Immature natural killer cell (primary cell): ENCODE measurements around the gene PIM2. TPM values are rescaled to one million over a fixed set of nuclear protein-coding genes. Genes with fewer than 3 reads are reported as not detected.

Source experiments
- DNase-seq, 3 donors: peaks; one replicate each; pipeline ENCODE4 v3.0.0; 2022; ENCODE audit warnings: mixed read lengths in 1 of 3
- H3K27ac Mint-ChIP-seq, 6 donors: one replicate each; pipeline ENCODE4 v1.8.0; 2020; ENCODE audit warnings: mixed read lengths in 6 of 6, mild to moderate bottlenecking in 5 of 6, inconsistent platforms in 4 of 6, moderate library complexity in 3 of 6
- H3K27me3 Mint-ChIP-seq, 3 donors: one replicate each; pipeline ENCODE4 v1.8.0; 2020 to 2021; ENCODE audit warnings: low read depth in 3 of 3, mild to moderate bottlenecking in 3 of 3, mixed read lengths in 3 of 3, moderate library complexity in 3 of 3, inconsistent platforms in 1 of 3
- H3K36me3 Mint-ChIP-seq, 3 donors: one replicate each; pipeline ENCODE4 v1.8.0; 2020; ENCODE audit warnings: mixed read lengths in 3 of 3, inconsistent platforms in 2 of 3, mild to moderate bottlenecking in 2 of 3
- H3K4me1 Mint-ChIP-seq, 2 donors: one replicate each; pipeline ENCODE4 v1.8.0; 2020; ENCODE audit warnings: inconsistent platforms in 2 of 2, mild to moderate bottlenecking in 2 of 2, mixed read lengths in 2 of 2, moderate library complexity in 1 of 2
- H3K4me3 Mint-ChIP-seq, 5 donors: one replicate each; pipeline ENCODE4 v1.8.0; 2020; ENCODE audit warnings: mild to moderate bottlenecking in 5 of 5, mixed read lengths in 5 of 5, inconsistent platforms in 3 of 5, moderate library complexity in 3 of 5
- H3K9me3 Mint-ChIP-seq, 6 donors: one replicate each; pipeline ENCODE4 v1.8.0; 2020; ENCODE audit warnings: mild to moderate bottlenecking in 6 of 6, mixed read lengths in 6 of 6, inconsistent platforms in 4 of 6, moderate library complexity in 3 of 6
- polyA plus RNA-seq, 3 donors: library from polyadenylated mRNA; unstranded; fragments of 300-500 nt; fragmentation: Illumina TruSeq; gene quantifications; one replicate each; pipeline ENCODE4 v1.2.3, GENCODE V29; 2021

Gene PIM2
- polyA plus RNA-seq, 3 donors from 2014 or later: 86.0 to 158 (median 146) TPM

DNA sequence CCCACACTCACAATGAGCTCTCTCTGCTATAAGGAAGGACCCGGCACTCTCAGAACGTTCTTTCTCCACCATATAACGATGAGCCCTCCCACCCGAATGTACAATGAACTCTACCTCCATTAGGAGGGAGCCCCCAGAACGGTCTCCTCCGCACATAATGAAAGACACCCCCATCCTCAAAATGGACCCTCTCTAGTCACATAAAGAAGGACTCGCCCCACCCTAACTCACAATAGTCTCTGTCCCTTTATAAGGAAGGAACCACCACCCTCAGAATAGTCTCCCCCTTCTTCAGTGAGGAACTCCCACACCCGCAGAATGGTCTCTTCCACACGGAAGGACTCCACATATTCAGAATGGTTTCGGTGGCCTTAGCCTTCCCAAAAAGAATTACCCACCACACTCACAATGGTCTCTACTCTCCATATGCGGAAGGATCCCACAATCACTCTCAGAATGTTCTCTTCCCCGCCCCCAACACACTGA, 7.9 kb downstream of the PIM2 start:
- no peak for DNase-seq
- H3K4me3 Mint-ChIP-seq: peak overlapping the region; percentile 89 to 94 (median 93)
- H3K9me3 Mint-ChIP-seq: peaks cover 0 to 2% (median 0%) of the 10 kb centered on the region in 6 donors
- peaks cover 13 to 27% (median 17%) of the 10 kb centered on the region in 3 donors for H3K27me3 Mint-ChIP-seq
- peaks cover 39 to 42% of the 10 kb centered on the region in 2 donors for H3K4me1 Mint-ChIP-seq
- peaks cover 0 to 14% (median 0%) of the 10 kb centered on the region in 3 donors for H3K36me3 Mint-ChIP-seq
- H3K27ac Mint-ChIP-seq: peak overlapping the region; percentile 93 to 97 (median 96)

DNA sequence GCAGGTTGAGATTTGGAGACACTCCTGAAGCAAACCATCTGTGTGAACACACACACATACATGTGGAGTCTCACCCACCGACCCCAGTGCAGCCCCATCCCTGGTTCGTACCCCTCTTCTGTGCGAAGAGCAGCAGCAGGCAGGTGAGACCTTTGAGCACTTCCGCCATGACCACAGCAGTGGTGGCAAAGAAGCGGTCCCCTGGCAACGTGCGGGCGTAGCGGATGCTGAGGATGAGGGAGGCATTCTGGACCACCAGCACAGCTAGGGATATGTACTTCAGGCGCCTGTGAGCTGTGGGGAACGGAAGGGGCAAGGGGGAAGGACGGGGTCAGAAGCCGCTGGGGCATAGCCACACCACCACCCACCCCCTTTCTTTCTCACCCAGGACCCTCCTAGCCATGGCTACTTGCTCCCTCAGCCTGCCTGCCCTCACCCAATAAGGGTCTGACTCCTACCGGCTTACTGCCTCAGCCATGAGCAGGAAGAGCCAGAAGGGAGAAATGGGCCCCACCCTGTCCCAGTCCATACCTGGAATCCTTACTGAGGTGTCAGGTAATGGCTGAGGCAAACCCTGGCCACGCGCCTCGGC, 9.0 kb downstream of the PIM2 start:
- H3K4me3 Mint-ChIP-seq: no peak overlapping the region
- peaks cover 0 to 2% (median 0%) of the 10 kb centered on the region in 6 donors for H3K9me3 Mint-ChIP-seq
- DNase-seq: no peak
- H3K27ac Mint-ChIP-seq: peak overlapping the region in 1 of 6 donors; percentile 96
- peaks cover 13 to 27% (median 17%) of the 10 kb centered on the region in 3 donors for H3K27me3 Mint-ChIP-seq
- H3K4me1 Mint-ChIP-seq: peaks cover 30 to 31% of the 10 kb centered on the region in 2 donors
- H3K36me3 Mint-ChIP-seq: peaks cover 0 to 13% (median 0%) of the 10 kb centered on the region in 3 donors

DNA sequence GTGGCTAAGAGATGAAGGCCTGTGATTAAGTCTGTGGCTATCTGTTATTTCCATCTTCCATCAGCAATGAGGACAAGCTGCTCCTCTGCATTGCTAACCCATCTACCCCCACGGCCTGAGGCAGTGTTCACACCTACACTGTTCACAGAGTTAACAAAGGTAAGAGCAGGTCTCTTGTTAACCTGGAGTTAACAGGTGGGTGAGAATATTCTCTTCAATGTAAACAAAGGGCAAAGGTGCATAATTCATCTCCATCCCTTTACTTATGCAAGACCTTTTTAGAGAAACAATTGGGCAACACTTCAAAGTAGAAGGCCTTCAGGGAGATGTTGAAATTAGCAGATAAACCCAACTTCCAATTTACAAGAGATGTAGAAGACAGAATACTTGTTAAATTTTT, 10.2 kb downstream of the PIM2 start:
- H3K27me3 Mint-ChIP-seq: peaks cover 13 to 27% (median 17%) of the 10 kb centered on the region in 3 donors
- peaks cover 0 to 2% (median 0%) of the 10 kb centered on the region in 6 donors for H3K9me3 Mint-ChIP-seq
- peaks cover 0 to 2% (median 0%) of the 10 kb centered on the region in 3 donors for H3K36me3 Mint-ChIP-seq
- no peak overlapping the region for H3K4me3 Mint-ChIP-seq
- H3K4me1 Mint-ChIP-seq: peaks cover 20 to 21% of the 10 kb centered on the region in 2 donors
- DNase-seq: no peak
- peak overlapping the region in 4 of 6 donors; percentile 5 to 46 (median 30) for H3K27ac Mint-ChIP-seq

DNA sequence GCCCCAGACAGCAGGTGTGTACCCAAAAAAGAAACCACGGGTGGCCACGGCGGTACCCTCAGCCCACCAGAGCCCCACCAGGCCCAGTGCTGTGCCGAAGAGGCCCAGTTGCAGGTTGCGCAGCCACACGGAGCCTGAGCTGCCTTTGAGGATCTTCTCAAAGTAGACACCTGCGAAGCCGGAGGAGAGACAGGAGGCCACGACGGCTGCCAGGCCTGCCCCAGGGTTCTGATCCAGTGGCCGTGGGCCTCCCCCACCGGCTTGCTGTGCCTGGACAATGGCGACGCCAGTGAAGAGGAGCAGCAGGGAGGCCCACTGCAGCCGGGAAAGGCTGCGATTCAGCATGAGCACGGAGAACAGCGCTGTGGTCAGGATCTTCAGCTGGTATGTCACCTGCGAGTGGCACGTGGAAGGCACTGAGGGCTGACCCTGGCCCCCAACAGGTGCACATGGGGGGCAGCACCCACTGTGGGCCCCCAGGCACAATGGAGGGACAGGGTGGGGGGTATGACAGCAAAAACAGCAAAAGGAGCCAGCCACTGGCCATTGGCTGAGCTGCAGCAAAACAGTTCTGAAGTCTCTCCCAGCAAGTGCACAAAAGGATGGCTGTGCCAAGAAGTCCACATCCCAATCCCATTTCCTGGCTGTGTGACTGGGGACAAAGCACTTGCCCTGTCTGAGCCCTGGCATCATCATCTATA, 13.6 kb downstream of the PIM2 start:
- Mint-ChIP-seq H3K4me1 (no peaks in the 10 kb centered on the region), H3K36me3 (no peaks in the 10 kb centered on the region), H3K27ac (no peak overlapping the region), H3K27me3 (peaks cover 0 to 7% (median 2%) of the 10 kb centered on the region in 3 donors), H3K4me3 (no peak overlapping the region), H3K9me3 (no peaks in the 10 kb centered on the region)
- no peak for DNase-seq

DNA sequence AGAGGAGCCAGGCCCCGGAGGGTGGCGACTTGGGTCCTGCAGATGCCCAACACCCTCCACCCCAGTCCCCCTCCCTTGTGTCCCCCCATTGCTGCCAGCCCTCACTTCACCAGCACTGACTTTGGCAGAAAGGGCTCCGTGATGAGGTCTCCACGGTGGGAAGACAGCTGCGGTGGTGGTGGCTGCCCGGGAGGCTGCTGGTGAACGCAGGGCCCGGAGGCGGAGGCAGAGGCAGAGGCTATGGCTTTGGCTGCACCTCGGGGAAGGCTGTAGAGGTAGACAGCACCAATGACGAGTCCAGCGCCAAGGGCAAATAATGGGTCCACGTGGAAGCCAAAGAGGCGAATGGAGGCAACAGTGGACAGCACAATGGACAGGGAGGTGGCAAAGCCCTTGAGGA, 14.2 kb downstream of the PIM2 start:
- DNase-seq: no peak
- H3K4me3 Mint-ChIP-seq: no peak overlapping the region
- no peaks in the 10 kb centered on the region for H3K4me1 Mint-ChIP-seq
- no peaks in the 10 kb centered on the region for H3K9me3 Mint-ChIP-seq
- H3K27ac Mint-ChIP-seq: no peak overlapping the region
- no peaks in the 10 kb centered on the region for H3K36me3 Mint-ChIP-seq
- peaks cover 0 to 6% (median 4%) of the 10 kb centered on the region in 3 donors for H3K27me3 Mint-ChIP-seq

DNA sequence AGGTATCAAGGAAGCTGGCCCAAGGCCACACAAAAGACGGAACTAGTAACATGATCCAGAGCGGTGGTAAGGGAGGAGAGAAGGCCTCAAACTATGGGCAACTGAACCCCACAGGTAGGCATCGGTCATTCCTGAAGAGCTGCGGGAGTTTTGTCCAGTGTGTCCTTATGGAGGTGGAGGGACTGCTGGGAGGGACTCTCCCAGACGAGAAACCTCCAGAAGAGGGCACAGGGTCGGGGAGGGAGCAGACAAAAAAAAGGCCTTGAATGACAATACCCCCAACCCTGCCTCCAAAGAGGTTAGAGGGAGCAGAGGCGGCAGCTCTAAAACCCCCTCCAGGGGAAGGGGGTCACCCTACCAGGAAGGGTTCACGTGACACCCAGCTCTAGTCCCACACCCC, 14.6 kb downstream of the PIM2 start:
- DNase-seq: no peak
- H3K27ac Mint-ChIP-seq: no peak overlapping the region
- H3K4me3 Mint-ChIP-seq: no peak overlapping the region
- H3K4me1 Mint-ChIP-seq: no peaks in the 10 kb centered on the region
- H3K36me3 Mint-ChIP-seq: no peaks in the 10 kb centered on the region
- peaks cover 0 to 6% (median 5%) of the 10 kb centered on the region in 3 donors for H3K27me3 Mint-ChIP-seq
- H3K9me3 Mint-ChIP-seq: no peaks in the 10 kb centered on the region

DNA sequence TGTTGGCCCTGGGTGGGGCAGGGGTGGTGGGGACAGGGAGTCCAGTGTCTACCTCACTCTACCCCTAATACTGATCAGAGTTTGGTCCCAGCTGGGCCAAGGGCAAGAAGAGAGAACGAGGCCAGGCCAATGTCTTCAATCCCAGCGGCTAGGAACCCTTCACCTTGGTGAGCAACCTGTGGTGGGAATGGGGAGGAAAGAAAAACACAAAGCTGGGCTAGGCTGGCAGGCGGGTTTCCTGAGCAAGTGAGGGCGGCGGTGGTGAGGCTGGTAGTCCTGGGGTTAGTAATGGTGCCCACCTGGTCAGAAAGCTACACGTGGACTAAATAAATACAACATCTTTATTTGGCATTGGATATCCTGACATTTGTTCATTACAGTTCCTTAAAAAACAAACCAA, 15.5 kb downstream of the PIM2 start:
- peaks cover 3 to 6% (median 6%) of the 10 kb centered on the region in 3 donors for H3K27me3 Mint-ChIP-seq
- DNase-seq: no peak
- no peaks in the 10 kb centered on the region for H3K9me3 Mint-ChIP-seq
- no peak overlapping the region for H3K4me3 Mint-ChIP-seq
- no peaks in the 10 kb centered on the region for H3K36me3 Mint-ChIP-seq
- H3K4me1 Mint-ChIP-seq: peaks cover 2 to 3% of the 10 kb centered on the region in 2 donors
- no peak overlapping the region for H3K27ac Mint-ChIP-seq

DNA sequence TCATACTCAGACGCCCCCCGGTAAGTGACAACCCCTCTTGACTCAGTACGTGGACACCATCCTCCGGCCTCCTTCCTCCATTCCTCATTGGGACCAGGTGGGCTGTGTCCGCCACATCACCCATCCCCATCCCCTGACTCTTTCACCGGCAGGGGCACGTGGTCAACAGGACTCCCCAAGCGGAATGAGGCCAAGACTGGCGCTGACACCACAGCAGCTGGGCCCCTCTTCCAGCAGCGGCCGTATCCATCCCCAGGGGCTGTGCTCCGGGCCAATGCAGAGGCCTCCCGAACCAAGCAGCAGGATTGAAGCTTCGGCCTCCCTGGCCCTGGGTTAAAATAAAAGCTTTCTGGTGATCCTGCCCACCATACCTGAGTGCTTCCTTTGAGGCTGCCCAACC, 16.0 kb downstream of the PIM2 start:
- Mint-ChIP-seq H3K27ac (no peak overlapping the region), H3K9me3 (no peaks in the 10 kb centered on the region), H3K4me1 (peaks cover 6 to 8% of the 10 kb centered on the region in 2 donors), H3K27me3 (peaks cover 4 to 7% (median 5%) of the 10 kb centered on the region in 3 donors), H3K4me3 (no peak overlapping the region), H3K36me3 (no peaks in the 10 kb centered on the region)
- no peak for DNase-seq

DNA sequence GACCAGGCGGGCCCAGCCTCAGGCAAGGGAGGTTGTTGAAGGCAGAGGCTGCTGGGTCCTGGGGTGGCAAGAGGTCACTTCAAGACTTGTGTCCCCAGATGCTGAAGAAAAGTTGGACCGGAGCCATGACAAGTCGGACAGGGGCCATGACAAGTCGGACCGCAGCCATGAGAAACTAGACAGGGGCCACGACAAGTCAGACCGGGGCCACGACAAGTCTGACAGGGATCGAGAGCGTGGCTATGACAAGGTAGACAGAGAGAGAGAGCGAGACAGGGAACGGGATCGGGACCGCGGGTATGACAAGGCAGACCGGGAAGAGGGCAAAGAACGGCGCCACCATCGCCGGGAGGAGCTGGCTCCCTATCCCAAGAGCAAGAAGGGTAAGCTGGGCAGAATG, 16.7 kb downstream of the PIM2 start:
- DNase-seq: no peak
- Mint-ChIP-seq H3K27ac (peak overlapping the region in 2 of 6 donors; percentile 3 to 82), H3K36me3 (no peaks in the 10 kb centered on the region), H3K9me3 (no peaks in the 10 kb centered on the region), H3K4me3 (no peak overlapping the region), H3K4me1 (peaks cover 8 to 12% of the 10 kb centered on the region in 2 donors), H3K27me3 (peaks cover 5 to 8% (median 8%) of the 10 kb centered on the region in 3 donors)

DNA sequence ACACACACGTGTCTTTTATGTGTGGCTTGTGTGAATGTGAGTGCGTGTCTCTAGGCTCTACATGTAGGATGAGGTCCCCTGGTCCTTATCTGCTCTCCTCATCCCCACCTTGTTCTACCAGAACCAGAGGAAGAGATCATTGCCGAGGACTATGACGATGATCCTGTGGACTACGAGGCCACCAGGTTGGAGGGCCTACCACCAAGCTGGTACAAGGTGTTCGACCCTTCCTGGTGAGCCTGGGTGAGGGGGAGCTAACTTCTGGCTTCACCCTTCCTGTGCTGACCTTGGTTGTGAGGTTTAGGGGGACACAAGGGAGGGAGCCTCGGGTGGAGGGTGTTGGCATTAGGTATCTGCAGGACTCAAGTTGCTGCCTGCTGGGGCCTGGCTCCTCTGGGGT, 17.8 kb downstream of the PIM2 start:
- peaks cover 5 to 10% (median 8%) of the 10 kb centered on the region in 3 donors for H3K27me3 Mint-ChIP-seq
- peak overlapping the region in 1 of 6 donors; percentile 40 for H3K27ac Mint-ChIP-seq
- no peak overlapping the region for H3K4me3 Mint-ChIP-seq
- peaks cover 16 to 21% of the 10 kb centered on the region in 2 donors for H3K4me1 Mint-ChIP-seq
- no peaks in the 10 kb centered on the region for H3K36me3 Mint-ChIP-seq
- H3K9me3 Mint-ChIP-seq: no peaks in the 10 kb centered on the region
- DNase-seq: no peak

DNA sequence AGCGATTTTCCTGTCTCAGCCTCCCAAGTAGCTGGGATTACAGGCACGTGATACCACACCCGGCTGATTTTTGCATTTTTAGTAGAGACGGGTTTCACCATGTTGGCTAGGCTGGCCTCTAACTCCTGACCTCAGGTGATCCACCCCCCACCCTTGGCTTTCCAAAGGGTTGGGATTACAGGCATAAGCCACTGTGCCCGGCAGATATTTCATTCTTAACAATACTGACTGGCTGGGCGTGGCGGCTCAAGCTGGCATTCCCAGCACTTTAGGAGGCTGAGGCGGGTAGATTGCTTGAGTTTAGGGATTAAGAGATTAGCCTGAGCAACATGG, 19.8 kb downstream of the PIM2 start:
- no peak for DNase-seq
- no peaks in the 10 kb centered on the region for H3K9me3 Mint-ChIP-seq
- H3K27me3 Mint-ChIP-seq: peaks cover 5 to 10% (median 8%) of the 10 kb centered on the region in 3 donors
- H3K36me3 Mint-ChIP-seq: no peaks in the 10 kb centered on the region
- H3K4me3 Mint-ChIP-seq: peak overlapping the region in 1 of 5 donors; percentile 21
- H3K27ac Mint-ChIP-seq: peak overlapping the region in 2 of 6 donors; percentile 34
- peaks cover 17 to 21% of the 10 kb centered on the region in 2 donors for H3K4me1 Mint-ChIP-seq

DNA sequence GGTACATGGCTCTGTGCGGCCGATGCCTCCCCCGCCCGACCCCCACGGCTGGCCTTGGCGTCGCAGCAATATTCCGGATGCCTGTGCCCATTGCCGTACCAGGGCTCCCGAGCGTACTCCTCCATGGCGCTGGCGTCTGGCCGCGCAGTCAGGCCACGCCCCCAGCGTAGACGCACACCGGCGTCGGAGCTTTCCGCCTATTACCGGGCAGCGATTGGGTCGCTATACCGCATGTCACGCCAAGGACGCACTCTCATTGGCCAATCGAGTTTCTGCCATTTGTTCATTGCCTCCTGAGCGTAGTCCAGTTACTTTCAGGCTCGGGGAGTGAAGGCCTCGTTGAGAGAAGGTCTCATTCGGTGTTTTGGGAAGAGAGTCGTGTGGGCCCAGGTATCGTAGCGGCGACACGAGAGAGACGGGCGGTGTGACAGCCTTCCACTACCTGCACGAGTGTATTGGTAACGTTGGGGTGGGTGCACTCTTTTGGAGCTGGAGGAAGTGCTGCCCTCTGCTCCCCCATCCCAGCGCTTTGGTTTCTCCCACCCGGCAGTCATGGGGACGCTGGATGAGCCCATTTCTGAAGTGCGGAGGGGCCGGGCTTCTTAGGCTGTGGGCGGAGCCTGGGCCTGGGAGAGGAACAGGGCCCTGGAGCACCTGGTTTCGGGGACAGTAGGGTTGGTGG, 21.1 kb downstream of the PIM2 start, which contains the start of the genes PQBP1 and TIMM17B:
Gene PQBP1, plus strand, starts transcription at position 306 of the 682 bp plus-strand sequence. CDS start 580 bp downstream, outside the sequence.
Gene TIMM17B, minus strand, starts transcription at position 144 of the 682 bp plus-strand sequence. Its CDS starts 19 bp downstream, at position 125.
- Mint-ChIP-seq H3K9me3 (no peaks in the 10 kb centered on the region), H3K27me3 (peaks cover 5 to 14% (median 8%) of the 10 kb centered on the region in 3 donors), H3K4me3 (peak within 1 kb of the TSS; percentile 88 to 98 (median 95)), H3K4me1 (peaks cover 19 to 21% of the 10 kb centered on the region in 2 donors), H3K36me3 (no peaks in the 10 kb centered on the region), H3K27ac (peak within 1 kb of the TSS; percentile 95 to 98 (median 98))
- DNase-seq: peak; percentile 86 to 91 (median 89)

DNA sequence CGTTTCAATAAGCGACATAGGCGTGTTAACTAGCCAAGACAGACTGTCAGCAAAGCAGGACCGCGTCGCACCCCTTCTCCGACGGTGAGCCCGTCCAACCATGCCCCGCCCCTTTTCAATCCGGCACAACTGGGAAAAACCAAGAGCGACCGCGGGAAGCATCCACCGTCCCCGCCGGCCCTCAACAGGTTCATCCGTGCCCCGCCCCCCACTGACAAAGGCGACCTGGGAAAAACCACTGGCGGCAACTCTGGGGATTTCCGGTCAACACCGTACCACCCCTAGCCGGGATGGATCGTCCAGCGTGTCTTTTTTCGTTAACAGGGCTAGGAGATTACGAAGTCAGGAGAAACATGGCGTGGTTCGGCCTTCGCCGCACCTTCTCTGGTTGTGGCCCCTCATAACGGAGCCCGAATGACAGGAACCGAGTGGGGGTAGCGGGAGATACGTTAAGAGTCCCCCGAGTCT, 21.6 kb downstream of the PIM2 start:
- Mint-ChIP-seq H3K27ac (peak overlapping the region; percentile 95 to 98 (median 98)), H3K27me3 (peaks cover 5 to 15% (median 8%) of the 10 kb centered on the region in 3 donors), H3K36me3 (no peaks in the 10 kb centered on the region), H3K4me3 (peak overlapping the region; percentile 88 to 98 (median 95)), H3K4me1 (peaks cover 19 to 21% of the 10 kb centered on the region in 2 donors), H3K9me3 (no peaks in the 10 kb centered on the region)
- peak; percentile 51 to 58 (median 58) for DNase-seq
